Measurements from ENCODE around the gene TAF12.

TAF12 gene

DNA sequence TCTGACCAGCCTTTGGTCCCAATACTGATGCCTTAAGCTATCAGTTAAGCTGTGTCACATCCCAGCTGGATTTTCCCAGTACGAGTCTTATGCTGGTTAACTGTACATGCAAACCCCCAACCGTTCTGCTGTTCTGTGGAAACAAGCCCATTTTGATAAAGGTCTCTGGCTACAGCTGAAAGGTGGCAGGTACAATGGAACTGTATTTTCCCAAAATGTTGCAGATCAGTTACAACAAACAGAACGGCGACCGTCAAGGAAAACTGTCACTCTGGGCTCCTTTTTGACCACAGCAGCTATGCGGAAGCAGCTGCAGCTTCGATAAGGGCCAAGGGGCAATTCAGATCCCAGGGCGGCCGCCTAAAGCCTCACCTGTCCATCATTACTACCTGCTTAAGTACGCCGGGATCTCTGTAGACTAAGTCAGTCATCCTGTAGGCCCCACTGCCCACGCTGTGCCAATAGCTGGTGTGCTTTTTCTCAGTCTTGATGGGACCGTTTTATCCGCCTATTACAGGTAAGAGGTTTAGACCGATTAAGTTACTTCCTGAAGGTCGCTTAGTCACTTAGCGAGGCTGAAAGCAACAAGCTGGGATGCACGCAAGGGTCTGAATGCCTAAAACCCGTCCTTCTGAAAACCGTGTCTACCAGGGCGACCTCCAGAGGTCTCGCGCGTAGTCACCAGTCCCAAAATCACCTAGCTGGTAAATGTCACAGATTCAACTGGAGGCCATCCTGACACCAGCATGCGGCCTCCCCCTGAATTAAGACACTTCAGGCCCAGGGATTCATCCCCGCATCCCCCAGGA is 61.9 kb downstream of the TAF12 start:
- DNase-seq = no peak

DNA sequence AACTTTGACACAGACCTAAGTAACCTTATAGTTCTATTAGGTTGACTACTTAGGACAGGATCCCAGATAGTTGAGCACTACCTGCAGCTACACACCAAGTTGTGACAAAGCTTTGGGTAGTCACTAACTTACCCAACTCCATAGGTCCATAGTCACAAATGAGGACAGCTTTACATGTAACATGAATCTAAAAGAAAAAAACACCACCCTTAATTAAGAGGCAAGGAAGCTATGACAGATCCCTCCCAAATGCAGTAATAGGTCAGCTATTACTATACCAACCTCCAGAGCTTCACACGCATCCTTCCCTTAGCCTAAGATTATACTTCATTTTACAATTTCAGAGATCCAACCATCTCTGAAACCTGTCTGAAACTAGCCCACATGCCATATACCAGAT is 63.5 kb downstream of the TAF12 start:
- no peak for DNase-seq

DNA sequence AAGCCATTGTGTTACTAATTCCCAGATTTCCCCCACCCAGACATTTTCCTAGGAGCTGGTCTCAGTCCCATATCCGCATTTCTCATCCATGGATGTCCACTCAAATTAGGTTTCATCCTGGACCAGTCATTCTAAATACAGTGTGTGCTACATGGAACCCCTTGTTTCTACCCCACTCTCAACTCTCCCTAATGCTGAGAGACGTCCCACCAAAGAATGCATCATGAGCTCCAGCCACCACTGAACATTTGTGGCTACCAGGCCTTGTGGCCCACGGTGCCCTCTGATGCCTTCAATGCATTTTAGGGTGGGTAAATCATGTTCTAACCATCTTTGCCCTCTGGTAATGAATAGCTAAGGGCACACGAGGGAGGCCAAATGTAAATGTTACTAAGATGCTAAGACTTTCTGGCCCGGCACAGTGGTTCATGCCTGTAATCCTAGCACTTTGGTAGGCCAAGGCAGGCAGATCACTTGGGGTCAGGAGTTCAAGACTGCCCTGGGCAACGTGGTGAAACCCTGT is 64.1 kb downstream of the TAF12 start:
- no peak for DNase-seq

DNA sequence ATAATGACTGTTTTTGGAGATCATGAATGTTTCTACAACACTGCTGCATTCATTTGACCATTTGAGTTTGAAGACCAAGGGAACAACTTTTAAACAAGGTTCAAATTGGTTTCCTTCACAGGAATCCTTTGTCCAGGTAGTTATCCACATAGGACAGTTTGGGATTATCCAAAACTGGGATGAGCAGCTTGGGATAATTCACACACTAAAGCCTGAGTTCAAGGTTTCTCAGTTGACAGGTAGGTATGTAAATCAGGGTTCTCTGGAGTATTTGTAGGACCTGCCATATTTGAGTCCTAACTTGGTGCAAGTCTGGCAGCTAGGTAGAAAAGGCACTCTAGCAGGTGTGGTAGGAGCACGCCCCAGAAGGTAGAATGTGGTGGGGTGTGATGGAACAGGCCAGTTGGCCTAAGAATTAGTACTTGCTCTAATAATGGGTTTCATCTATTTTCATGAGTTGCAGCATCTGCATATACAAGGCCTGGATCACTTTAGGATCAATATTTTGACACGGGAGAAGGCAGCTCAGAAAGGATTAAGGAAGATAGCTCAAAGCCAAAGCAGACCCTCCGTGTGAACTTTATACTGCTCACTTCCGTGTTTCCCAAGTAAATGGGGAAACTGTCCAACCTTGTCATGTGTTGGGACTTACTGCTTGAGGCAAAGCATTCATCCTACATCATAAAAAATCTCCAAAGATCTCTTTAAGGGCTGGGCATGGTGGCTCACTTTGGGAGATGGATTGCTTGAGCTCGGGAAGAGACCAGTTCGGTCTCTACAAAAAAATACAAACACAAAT is 64.9 kb downstream of the TAF12 start:
- no peak for DNase-seq

DNA sequence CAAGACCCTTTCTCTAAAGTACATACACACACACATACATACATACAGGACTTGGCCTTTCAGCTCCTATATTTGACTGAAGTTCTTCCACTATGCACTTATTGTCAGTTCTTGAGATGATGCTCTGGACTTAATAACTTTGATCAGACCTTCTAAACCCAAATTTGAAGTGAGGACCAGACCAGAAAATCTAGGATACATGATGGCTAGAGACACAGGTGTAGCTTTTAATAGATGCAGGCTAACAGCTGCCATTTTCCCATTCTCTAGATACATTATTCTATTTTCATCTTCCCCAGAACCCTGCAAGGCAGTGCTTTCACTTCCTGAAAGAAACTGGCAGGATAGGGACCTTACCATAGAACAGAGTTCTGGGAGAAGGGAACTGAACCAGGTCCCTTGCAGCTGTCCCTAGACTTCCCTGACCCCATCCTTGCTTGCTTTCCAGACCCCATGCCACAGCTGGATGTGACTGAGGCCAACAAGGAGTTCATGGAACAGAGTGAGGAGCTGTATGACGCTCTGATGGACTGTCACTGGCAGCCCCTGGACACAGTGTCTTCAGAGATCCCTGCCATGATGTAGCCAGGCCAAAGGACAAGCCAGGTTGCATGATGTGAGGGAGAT is 65.7 kb downstream of the TAF12 start:
- DNase-seq = no peak

DNA sequence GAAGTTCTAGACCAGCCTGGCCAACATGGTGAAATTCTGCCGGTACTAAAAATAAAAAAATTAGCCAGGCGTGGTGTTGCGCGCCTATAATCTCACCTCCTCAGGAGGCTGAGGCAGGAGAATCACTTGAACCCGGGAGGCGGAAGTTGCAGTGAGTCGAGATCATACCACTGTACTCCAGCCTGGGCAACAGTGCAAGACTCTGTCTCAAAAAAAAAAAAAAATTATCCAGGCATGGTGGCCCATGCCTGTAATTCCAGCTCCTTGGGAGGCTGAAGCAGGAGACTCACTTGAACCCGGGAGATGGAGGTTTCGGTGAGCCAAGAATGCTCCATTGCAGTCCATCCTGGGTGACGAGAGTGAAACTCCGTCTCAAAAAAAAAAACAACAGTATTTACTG is 69.3 kb downstream of the TAF12 start:
- no peak for DNase-seq

DNA sequence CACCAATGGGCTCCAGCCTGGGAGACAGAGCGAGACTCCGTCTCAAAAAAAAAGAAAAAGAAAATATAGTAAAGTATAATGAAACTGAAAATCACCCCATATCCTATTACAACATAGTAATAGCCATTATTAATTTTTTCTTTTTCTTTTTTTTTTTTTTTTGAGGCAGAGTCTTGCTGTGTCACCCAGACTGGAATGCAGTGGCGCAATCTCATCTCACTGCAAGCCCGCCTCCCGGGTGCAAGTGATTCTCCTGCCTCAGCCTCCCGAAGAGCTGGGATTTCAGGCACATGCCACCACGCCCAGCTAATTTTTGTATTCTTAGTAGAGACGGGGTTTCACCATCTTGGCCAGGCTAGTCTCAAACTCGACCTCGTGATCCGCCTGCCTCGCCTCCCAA is 70.0 kb downstream of the TAF12 start:
- peak; percentile 67 for DNase-seq

DNA sequence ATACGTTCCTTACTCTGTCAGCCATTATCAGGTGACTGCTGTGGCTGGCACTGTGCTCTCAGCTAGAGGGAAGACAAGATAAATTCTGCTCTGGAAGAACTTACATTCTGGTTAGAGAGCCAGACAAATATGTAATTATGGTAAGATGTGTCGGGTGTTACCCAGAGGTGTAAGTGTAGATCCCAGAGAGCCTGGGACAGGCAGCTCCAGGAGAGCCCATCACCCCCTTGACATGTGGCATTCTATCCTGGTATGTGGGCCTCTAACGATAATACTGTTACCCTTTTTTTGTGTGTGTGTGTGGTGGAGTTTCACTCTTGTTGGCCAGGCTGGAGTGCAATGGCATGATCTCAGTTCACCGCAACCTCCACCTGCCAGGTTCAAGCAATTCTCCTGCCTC is 71.0 kb downstream of the TAF12 start:
- no peak for DNase-seq

DNA sequence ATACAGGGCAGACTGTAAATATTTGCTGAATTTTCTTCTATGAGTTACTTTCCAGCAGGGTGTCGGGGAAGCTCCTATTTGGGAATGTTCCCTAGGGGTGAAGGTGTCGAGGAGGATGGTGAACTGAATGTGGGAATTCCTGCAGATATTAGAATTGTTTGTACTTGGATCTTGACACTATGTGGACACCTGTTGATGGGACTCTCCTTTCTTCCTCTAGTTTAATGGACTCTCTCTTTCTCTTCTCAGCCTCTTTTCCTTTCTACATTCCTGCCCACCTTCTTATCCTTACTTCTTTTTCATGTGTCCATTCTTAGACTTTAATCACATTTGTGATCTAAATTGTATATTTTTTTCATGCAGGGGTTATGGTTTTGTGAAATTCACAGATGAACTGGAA is 75.9 kb downstream of the TAF12 start:
- no peak for DNase-seq

DNA sequence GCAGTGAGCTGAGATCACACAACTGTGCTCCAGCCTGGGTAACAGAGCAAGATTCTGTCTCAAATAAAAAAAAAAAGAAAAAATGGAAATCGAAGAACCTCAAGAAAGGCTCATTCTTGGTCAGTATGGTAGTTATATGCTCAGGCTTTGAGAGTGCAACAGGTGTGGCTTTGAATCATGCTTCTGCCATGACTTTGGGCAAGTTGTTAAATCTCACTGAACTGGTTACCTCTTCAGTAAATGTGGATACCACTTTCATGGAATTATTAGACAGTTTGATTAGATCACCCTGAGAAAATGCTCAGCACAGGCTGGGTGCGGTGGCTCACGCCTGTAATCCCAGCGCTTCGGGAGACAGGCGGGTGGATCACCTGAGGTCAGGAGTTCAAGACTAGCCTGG is 77.1 kb downstream of the TAF12 start:
- DNase-seq = no peak

DNA sequence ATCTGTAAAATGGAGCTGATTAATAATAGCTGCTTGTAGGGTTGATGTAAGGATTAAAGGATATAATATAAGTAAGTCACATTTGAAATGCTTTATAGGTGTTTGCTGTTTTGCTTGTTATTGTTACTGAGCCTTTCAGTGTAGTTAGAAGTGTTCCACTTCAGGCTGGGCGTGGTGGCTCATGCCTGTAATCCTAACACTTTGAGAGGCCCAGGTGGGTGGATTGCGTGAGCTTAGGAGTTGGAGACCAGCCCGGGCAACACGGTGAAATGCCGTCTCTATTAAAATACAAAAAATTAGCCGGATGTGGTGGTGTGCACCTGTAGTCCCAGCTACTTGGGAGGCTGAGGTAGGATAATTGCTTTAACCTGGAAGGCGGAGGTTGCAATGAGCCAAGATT is 77.8 kb downstream of the TAF12 start:
- no peak for DNase-seq

DNA sequence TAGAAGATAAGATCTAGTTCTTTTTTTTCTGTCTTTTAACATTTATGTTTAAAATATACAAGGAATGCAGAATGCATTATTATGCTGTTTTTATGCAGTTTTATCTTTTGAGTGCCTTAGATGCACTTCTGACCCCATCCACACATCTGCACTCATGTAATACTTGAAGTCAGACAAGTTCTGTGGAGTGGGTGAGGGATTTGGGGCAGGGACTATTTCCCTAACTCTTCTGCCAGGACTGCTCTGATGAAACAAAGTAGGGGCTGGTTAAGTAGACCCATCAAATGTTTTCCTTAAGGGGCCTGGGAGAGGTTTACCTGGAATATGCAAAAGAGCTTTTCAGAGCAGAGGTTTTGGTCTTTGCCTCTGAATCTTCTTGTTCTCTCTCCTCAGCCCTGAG is 78.6 kb downstream of the TAF12 start:
- no peak for DNase-seq

DNA sequence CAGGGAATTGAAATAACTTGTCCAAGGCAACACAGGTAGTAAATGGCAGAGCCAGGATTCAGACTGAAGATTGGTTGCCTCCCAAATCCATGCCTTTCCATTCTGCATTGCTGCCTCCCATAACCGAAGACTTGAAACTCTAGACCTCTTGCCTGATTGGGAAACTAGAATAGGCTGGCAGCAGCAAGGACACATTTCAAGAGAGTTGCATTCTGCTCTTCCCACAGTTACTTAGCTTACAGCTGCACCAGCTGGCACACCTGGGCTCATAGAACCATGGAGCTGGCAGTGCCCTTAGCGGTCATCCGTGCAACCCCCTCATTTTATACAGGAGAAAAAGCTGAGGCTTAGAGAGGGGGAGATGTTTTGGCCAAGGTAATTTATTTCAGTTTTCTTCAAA is 82.0 kb downstream of the TAF12 start:
- DNase-seq = no peak

Data from NCI-H226 (cell line).